Measurements from ENCODE around the gene TSR3.

TSR3 gene

GRCh38 chr16:1378087-1378803 is 26.6 kb upstream of the TSR3 start:
- DNase-seq (ENCODE audit: low read depth in 3 of 3): no peak

- DNase-seq (ENCODE audit: low read depth in 3 of 3): no peak
Observed at GRCh38 chr16:1377406-1378010, 25.8 kb upstream of the TSR3 start.

GRCh38 chr16:1375741-1376410 is 24.2 kb upstream of the TSR3 start:
- no peak for DNase-seq (ENCODE audit: low read depth in 3 of 3)

- DNase-seq (ENCODE audit: low read depth in 3 of 3): no peak
Observed at GRCh38 chr16:1375298-1375640, 23.6 kb upstream of the TSR3 start.

GRCh38 chr16:1374418-1375297 is 23.0 kb upstream of the TSR3 start:
- no peak for DNase-seq (ENCODE audit: low read depth in 3 of 3)

GRCh38 chr16:1372292-1372950 is 20.7 kb upstream of the TSR3 start:
- DNase-seq (ENCODE audit: low read depth in 3 of 3): no peak

- DNase-seq (ENCODE audit: low read depth in 3 of 3): no peak
Observed at GRCh38 chr16:1371054-1371978, 19.6 kb upstream of the TSR3 start.

- no peak for DNase-seq (ENCODE audit: low read depth in 3 of 3)
Observed at GRCh38 chr16:1367486-1368174, 16.0 kb upstream of the TSR3 start.

GRCh38 chr16:1366712-1367299 is 15.1 kb upstream of the TSR3 start:
- no peak for DNase-seq (ENCODE audit: low read depth in 3 of 3)

- DNase-seq (ENCODE audit: low read depth in 3 of 3): no peak
Observed at GRCh38 chr16:1366060-1366711, 14.5 kb upstream of the TSR3 start.

GRCh38 chr16:1364510-1364909 is 12.8 kb upstream of the TSR3 start:
- no peak for DNase-seq (ENCODE audit: low read depth in 3 of 3)

GRCh38 chr16:1363501-1364041 is 11.9 kb upstream of the TSR3 start:
- peak; percentile 46 to 70 (median 52) for DNase-seq (ENCODE audit: low read depth in 3 of 3)

- no peak for DNase-seq (ENCODE audit: low read depth in 3 of 3)
Observed at GRCh38 chr16:1362807-1363206, 11.1 kb upstream of the TSR3 start.

GRCh38 chr16:1361685-1362360 is 10.1 kb upstream of the TSR3 start:
- DNase-seq (ENCODE audit: low read depth in 3 of 3): no peak

- no peak for DNase-seq (ENCODE audit: low read depth in 3 of 3)
Observed at GRCh38 chr16:1357906-1358566, 6.4 kb upstream of the TSR3 start.

GRCh38 chr16:1356061-1356900 is 4.6 kb upstream of the TSR3 start:
- no peak for DNase-seq (ENCODE audit: low read depth in 3 of 3)

GRCh38 chr16:1355591-1355990 is 3.9 kb upstream of the TSR3 start:
- DNase-seq (ENCODE audit: low read depth in 3 of 3): no peak

Data from stimulated activated CD4-positive, alpha-beta T cell treated with anti-CD3 and anti-CD28 coated beads, TNF-alpha, amount 100 ng/mL, for 48 hours (primary cell).